GM10266 (cell line): Measurements from ENCODE around the gene RAB11FIP2.

Source experiments
- DNase-seq: peaks from one replicate; pipeline ENCODE4 v3.0.0; 2012; ENCODE audit errors: extremely low spot score
- TF ChIP-seq, protein P1 (sequence below): IDR thresholded peaks from 2 replicates; pipeline ENCODE4 v1.5.1; 2012; ENCODE audit warnings: mild to moderate bottlenecking, low read depth; ENCODE audit not compliant: control insufficient read depth, insufficient read depth; ENCODE audit errors: missing control alignments

RAB11FIP2 gene

GRCh38 chr10:117969592-117969991, 77.1 kb downstream of the RAB11FIP2 start:
- no peak for DNase-seq
- TF ChIP-seq, protein P1, sequence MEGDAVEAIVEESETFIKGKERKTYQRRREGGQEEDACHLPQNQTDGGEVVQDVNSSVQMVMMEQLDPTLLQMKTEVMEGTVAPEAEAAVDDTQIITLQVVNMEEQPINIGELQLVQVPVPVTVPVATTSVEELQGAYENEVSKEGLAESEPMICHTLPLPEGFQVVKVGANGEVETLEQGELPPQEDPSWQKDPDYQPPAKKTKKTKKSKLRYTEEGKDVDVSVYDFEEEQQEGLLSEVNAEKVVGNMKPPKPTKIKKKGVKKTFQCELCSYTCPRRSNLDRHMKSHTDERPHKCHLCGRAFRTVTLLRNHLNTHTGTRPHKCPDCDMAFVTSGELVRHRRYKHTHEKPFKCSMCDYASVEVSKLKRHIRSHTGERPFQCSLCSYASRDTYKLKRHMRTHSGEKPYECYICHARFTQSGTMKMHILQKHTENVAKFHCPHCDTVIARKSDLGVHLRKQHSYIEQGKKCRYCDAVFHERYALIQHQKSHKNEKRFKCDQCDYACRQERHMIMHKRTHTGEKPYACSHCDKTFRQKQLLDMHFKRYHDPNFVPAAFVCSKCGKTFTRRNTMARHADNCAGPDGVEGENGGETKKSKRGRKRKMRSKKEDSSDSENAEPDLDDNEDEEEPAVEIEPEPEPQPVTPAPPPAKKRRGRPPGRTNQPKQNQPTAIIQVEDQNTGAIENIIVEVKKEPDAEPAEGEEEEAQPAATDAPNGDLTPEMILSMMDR, result no peak

- TF ChIP-seq, protein P1, result no peak
- no peak for DNase-seq
These were observed 78.2 kb downstream of the RAB11FIP2 start for GRCh38 chr10:117968354-117969182.

- TF ChIP-seq, protein P1, result no peak
- DNase-seq, result no peak
These were observed 79.5 kb downstream of the RAB11FIP2 start for GRCh38 chr10:117967149-117967650.

GRCh38 chr10:117965984-117966383, 80.8 kb downstream of the RAB11FIP2 start:
- TF ChIP-seq, protein P1, result no peak
- no peak for DNase-seq

DNA sequence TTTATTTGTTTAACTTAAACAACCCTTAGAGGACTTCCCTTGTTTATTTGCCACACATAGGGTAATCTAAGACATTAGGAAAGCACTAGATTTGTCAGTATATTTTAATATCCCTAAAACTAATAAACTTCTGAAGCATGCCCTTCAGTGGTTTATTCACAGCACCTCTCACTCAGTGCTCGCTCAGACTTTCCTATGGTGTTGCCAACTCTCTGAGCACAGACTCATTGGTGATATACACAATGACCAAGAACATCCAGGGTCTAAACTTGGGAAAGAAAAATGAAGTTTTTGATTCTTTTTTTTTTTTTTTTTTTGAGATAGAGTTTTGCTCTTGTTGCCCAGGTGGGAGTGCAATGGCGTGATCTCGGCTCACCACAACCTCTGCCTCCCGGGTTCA, 82.2 kb downstream of the RAB11FIP2 start:
- TF ChIP-seq, protein P1, result no peak
- DNase-seq, result no peak

GRCh38 chr10:117960345-117960935, 86.3 kb downstream of the RAB11FIP2 start:
- no peak for DNase-seq
- TF ChIP-seq, protein P1, result no peak

DNA sequence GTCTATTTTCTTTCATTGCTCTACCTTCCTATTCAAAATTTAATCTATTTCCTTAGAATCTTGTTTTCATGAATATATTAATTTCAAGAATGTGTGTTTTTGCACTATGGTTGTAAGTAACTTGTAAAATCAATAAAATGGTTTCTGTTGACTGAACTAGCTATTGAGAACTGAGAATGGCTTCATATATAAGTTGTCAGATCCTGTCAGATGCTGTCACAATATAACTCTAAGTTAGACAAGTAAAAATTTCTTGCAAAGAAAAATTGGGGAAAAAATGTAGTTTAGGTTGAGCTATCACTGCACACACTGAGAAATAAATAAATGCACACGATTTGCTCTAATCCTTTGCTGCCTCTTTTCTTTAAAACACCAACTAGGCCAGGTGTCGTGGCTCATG, 89.8 kb downstream of the RAB11FIP2 start:
- DNase-seq, result no peak
- TF ChIP-seq, protein P1, result no peak
